GM23248 (cell line): ENCODE data around the gene MAGEB4.

Experiments
- EZH2 ChIP-seq: fragments of 200-600 bp; sonication (generic); IDR thresholded peaks from 2 replicates; pipeline ENCODE4 v1.6.1; 2018; ENCODE audit warnings: antibody characterized with exemption, mild to moderate bottlenecking; ENCODE audit not compliant: insufficient read depth, poor library complexity, severe bottlenecking
- EZH2phosphoT487 ChIP-seq: fragments of 200-600 bp; sonication (generic); IDR thresholded peaks from 2 replicates; pipeline ENCODE4 v1.6.1; 2018; ENCODE audit warnings: antibody characterized with exemption, moderate library complexity, mild to moderate bottlenecking, low read depth; ENCODE audit not compliant: insufficient read depth

DNA sequence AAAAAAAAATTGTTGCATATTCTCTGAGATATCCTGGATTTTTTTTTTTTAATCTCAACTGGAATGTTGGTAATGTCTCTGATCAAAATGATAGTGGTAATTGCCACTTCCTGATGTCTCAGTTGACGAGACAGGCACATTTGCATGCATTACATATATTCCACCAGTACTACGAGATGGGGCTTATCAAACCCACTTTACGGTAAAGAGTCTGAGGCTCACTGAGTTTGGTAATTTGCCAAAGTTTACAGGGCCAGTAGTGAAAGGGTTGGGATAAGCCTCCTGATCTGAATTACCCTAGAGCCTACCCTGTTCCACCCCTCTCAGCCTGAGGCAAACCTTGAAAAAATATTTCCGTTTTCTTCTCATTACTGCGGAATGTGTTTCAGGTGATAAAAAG, 21.1 kb upstream of the MAGEB4 start:
- no peak for TF ChIP-seq EZH2
- TF ChIP-seq EZH2phosphoT487: no peak
